Measurements from ENCODE around the gene AMHR2.

- TF ChIP-seq CTCF (IDR thresholded peaks at IDR 0.05) = no peak
- no peak for TF ChIP-seq EZH2 (IDR thresholded peaks at IDR 0.05)
- TF ChIP-seq EZH2phosphoT487 (IDR thresholded peaks at IDR 0.05) = no peak
Observed at GRCh38 chr12:53379389-53380103, 44.1 kb upstream of the AMHR2 start.

All from neural progenitor cell (in vitro differentiated cells).